Adrenal gland (tissue), 5 donors: Measurements from ENCODE around the gene IFT27.

Experiments used
- CTCF ChIP-seq, 6 experiments: fragments of 450-650 bp in 4 of 6; fragments of 200-600 bp in 2 of 6; sonication (generic) in 1 of 6; IDR thresholded peaks; 1 replicate in 5 of 6; 2 replicates in 1 of 6; pipeline versions ENCODE4 v1.5.1 to v1.8.0; 2016 to 2021; ENCODE audit warnings: antibody characterized with exemption in 6 of 6, mild to moderate bottlenecking in 2 of 6, moderate library complexity in 1 of 6
- POLR2A ChIP-seq, 2 donors: fragments of 450-650 bp; IDR thresholded peaks; one replicate each; pipeline ENCODE4 v1.6.1; 2017; ENCODE audit warnings: antibody characterized with exemption in 2 of 2, mild to moderate bottlenecking in 2 of 2, moderate library complexity in 1 of 2
- donor health status: DM: no; HTN: no; CAD: no.

- TF ChIP-seq CTCF (IDR thresholded peaks at IDR 0.05) (no peak), POLR2A (IDR thresholded peaks at IDR 0.05) (no peak)
Measured at GRCh38 chr22:36775586-36775963, 344 bp downstream of the IFT27 start.
